ENCODE results near the gene ADAMTS16. TPM values are rescaled to one million over a fixed set of nuclear protein-coding genes. Genes with fewer than 3 reads are reported as not detected.

ADAMTS16 gene
- total and polyA plus RNA-seq, 9 of the 15 experiments (the other 6 are each of a cell fraction or from before 2014, with no cell fraction given), result not detected

- TF ChIP-seq, protein P1, sequence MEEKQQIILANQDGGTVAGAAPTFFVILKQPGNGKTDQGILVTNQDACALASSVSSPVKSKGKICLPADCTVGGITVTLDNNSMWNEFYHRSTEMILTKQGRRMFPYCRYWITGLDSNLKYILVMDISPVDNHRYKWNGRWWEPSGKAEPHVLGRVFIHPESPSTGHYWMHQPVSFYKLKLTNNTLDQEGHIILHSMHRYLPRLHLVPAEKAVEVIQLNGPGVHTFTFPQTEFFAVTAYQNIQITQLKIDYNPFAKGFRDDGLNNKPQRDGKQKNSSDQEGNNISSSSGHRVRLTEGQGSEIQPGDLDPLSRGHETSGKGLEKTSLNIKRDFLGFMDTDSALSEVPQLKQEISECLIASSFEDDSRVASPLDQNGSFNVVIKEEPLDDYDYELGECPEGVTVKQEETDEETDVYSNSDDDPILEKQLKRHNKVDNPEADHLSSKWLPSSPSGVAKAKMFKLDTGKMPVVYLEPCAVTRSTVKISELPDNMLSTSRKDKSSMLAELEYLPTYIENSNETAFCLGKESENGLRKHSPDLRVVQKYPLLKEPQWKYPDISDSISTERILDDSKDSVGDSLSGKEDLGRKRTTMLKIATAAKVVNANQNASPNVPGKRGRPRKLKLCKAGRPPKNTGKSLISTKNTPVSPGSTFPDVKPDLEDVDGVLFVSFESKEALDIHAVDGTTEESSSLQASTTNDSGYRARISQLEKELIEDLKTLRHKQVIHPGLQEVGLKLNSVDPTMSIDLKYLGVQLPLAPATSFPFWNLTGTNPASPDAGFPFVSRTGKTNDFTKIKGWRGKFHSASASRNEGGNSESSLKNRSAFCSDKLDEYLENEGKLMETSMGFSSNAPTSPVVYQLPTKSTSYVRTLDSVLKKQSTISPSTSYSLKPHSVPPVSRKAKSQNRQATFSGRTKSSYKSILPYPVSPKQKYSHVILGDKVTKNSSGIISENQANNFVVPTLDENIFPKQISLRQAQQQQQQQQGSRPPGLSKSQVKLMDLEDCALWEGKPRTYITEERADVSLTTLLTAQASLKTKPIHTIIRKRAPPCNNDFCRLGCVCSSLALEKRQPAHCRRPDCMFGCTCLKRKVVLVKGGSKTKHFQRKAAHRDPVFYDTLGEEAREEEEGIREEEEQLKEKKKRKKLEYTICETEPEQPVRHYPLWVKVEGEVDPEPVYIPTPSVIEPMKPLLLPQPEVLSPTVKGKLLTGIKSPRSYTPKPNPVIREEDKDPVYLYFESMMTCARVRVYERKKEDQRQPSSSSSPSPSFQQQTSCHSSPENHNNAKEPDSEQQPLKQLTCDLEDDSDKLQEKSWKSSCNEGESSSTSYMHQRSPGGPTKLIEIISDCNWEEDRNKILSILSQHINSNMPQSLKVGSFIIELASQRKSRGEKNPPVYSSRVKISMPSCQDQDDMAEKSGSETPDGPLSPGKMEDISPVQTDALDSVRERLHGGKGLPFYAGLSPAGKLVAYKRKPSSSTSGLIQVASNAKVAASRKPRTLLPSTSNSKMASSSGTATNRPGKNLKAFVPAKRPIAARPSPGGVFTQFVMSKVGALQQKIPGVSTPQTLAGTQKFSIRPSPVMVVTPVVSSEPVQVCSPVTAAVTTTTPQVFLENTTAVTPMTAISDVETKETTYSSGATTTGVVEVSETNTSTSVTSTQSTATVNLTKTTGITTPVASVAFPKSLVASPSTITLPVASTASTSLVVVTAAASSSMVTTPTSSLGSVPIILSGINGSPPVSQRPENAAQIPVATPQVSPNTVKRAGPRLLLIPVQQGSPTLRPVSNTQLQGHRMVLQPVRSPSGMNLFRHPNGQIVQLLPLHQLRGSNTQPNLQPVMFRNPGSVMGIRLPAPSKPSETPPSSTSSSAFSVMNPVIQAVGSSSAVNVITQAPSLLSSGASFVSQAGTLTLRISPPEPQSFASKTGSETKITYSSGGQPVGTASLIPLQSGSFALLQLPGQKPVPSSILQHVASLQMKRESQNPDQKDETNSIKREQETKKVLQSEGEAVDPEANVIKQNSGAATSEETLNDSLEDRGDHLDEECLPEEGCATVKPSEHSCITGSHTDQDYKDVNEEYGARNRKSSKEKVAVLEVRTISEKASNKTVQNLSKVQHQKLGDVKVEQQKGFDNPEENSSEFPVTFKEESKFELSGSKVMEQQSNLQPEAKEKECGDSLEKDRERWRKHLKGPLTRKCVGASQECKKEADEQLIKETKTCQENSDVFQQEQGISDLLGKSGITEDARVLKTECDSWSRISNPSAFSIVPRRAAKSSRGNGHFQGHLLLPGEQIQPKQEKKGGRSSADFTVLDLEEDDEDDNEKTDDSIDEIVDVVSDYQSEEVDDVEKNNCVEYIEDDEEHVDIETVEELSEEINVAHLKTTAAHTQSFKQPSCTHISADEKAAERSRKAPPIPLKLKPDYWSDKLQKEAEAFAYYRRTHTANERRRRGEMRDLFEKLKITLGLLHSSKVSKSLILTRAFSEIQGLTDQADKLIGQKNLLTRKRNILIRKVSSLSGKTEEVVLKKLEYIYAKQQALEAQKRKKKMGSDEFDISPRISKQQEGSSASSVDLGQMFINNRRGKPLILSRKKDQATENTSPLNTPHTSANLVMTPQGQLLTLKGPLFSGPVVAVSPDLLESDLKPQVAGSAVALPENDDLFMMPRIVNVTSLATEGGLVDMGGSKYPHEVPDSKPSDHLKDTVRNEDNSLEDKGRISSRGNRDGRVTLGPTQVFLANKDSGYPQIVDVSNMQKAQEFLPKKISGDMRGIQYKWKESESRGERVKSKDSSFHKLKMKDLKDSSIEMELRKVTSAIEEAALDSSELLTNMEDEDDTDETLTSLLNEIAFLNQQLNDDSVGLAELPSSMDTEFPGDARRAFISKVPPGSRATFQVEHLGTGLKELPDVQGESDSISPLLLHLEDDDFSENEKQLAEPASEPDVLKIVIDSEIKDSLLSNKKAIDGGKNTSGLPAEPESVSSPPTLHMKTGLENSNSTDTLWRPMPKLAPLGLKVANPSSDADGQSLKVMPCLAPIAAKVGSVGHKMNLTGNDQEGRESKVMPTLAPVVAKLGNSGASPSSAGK (IDR thresholded peaks at IDR 0.05), result no peak
- TF ChIP-seq SAFB2 (IDR thresholded peaks at IDR 0.05; ENCODE audit: borderline replicate concordance, low read depth, low read length, severe bottlenecking) (no peak), KDM5B (IDR thresholded peaks at IDR 0.05; ENCODE audit: insufficient replicate concordance, low read depth, low read length) (no peak), PRMT5 (CRISPR knock-in tag; IDR thresholded peaks at IDR 0.05) (no peak), ZNF79 (CRISPR knock-in tag; IDR thresholded peaks at IDR 0.05; ENCODE audit: low read depth) (no peak)
These were observed 135.1 kb downstream of the ADAMTS16 start (continued) for GRCh38 chr5:5275211-5275610.
